DND-41 (cell line): ENCODE measurements around the gene SEC16B.

ENCODE experiments used
- ATAC-seq: fragments of 200-7000 bp; cut with Tn5 transposase; 3 replicates; pipeline ENCODE4 v1.9.1; 2021; ENCODE audit warnings: low read depth; ENCODE audit not compliant: insufficient read depth
- DNase-seq: peaks from one replicate; pipeline ENCODE4 v3.0.0-alpha.2; 2020
- H2AFZ ChIP-seq: 2 replicates; pipeline ENCODE4 v1.6.0; 2012; ENCODE audit warnings: low read depth, low read length
- H3K27ac ChIP-seq: 2 replicates; pipeline ENCODE4 v1.5.1; 2012; ENCODE audit warnings: low read length, inconsistent platforms
- H3K27me3 ChIP-seq: fragments of 200-600 bp; sonication (generic); 2 replicates; pipeline ENCODE4 v1.6.0; 2012; ENCODE audit warnings: low read length, mild to moderate bottlenecking, inconsistent platforms; ENCODE audit not compliant: insufficient read depth, poor library complexity
- H3K36me3 ChIP-seq: 2 replicates; pipeline ENCODE4 v1.5.1; 2012; ENCODE audit warnings: low read length, inconsistent platforms; ENCODE audit not compliant: insufficient read depth
- H3K4me1 ChIP-seq: 2 replicates; pipeline ENCODE4 v1.5.1; 2012; ENCODE audit warnings: mild to moderate bottlenecking, low read length; ENCODE audit not compliant: insufficient read depth
- H3K4me2 ChIP-seq: 2 replicates; pipeline ENCODE4 v1.6.0; 2012; ENCODE audit warnings: mild to moderate bottlenecking, moderate library complexity, low read length, inconsistent platforms; ENCODE audit not compliant: insufficient read depth
- H3K4me3 ChIP-seq, 2 experiments: fragments of 200-600 bp in 1 of 2; shearing (Covaris generic) in 1 of 2; 2 replicates each; pipeline ENCODE4 v1.5.1; 2012 to 2016; ENCODE audit warnings: inconsistent platforms in 2 of 2, low read length in 2 of 2, mild to moderate bottlenecking in 2 of 2, low read depth in 1 of 2, moderate library complexity in 1 of 2
- H3K79me2 ChIP-seq: 2 replicates; pipeline ENCODE4 v1.6.0; 2012; ENCODE audit warnings: low read length, inconsistent platforms; ENCODE audit not compliant: insufficient read depth
- H3K9ac ChIP-seq: 2 replicates; pipeline ENCODE4 v1.6.0; 2012; ENCODE audit warnings: low read depth, mild to moderate bottlenecking, inconsistent platforms, low read length, moderate library complexity
- H3K9me3 ChIP-seq: 2 replicates; pipeline ENCODE4 v1.5.1; 2012; ENCODE audit warnings: low read length, moderate library complexity, mild to moderate bottlenecking, inconsistent platforms; ENCODE audit not compliant: insufficient read depth, severe bottlenecking
- H4K20me1 ChIP-seq: 2 replicates; pipeline ENCODE4 v1.6.0; 2012; ENCODE audit warnings: low read length; ENCODE audit not compliant: insufficient read depth
- CTCF ChIP-seq: IDR thresholded peaks from 2 replicates; pipeline ENCODE4 v1.5.1; 2012; ENCODE audit warnings: borderline replicate concordance, low read length, moderate library complexity, mild to moderate bottlenecking; ENCODE audit not compliant: poor library complexity, severe bottlenecking; ENCODE audit errors: extremely low read depth
- EZH2 ChIP-seq: IDR thresholded peaks from 3 replicates; pipeline ENCODE4 v1.6.1; 2012; ENCODE audit warnings: borderline replicate concordance, low read depth, mild to moderate bottlenecking, moderate library complexity, low read length, inconsistent platforms; ENCODE audit not compliant: severe bottlenecking

The SEC16B gene

GRCh38 chr1:177925006-177925405 is 44.9 kb downstream of the SEC16B start:
- H3K4me3 ChIP-seq, result no peak overlapping the region
- H3K9me3 ChIP-seq, result no peaks in the 10 kb centered on the region
- TF ChIP-seq CTCF (no peak), EZH2 (no peak)
- no peak overlapping the region for H3K4me2 ChIP-seq
- H3K79me2 ChIP-seq, result no peaks in the 10 kb centered on the region
- H2AFZ ChIP-seq, result no peak overlapping the region
- H4K20me1 ChIP-seq, result no peaks in the 10 kb centered on the region
- H3K36me3 ChIP-seq, result no peaks in the 10 kb centered on the region
- no peaks in the 10 kb centered on the region for H3K4me1 ChIP-seq
- DNase-seq (no peak), ATAC-seq (no peak)
- H3K27ac ChIP-seq, result no peak overlapping the region
- H3K9ac ChIP-seq, result no peak overlapping the region
- peaks cover 10% of the 10 kb centered on the region for H3K27me3 ChIP-seq

- no peak overlapping the region for H3K27ac ChIP-seq
- no peaks in the 10 kb centered on the region for H3K4me1 ChIP-seq
- H3K9me3 ChIP-seq, result no peaks in the 10 kb centered on the region
- no peak overlapping the region for H2AFZ ChIP-seq
- no peaks in the 10 kb centered on the region for H3K36me3 ChIP-seq
- no peaks in the 10 kb centered on the region for H3K79me2 ChIP-seq
- DNase-seq (no peak), ATAC-seq (no peak)
- no peak overlapping the region for H3K4me2 ChIP-seq
- peaks cover 11% of the 10 kb centered on the region for H3K27me3 ChIP-seq
- no peak overlapping the region for H3K4me3 ChIP-seq
- H4K20me1 ChIP-seq, result no peaks in the 10 kb centered on the region
- no peak overlapping the region for H3K9ac ChIP-seq
- TF ChIP-seq CTCF (no peak), EZH2 (no peak)
Observed at GRCh38 chr1:177923441-177923840, 46.4 kb downstream of the SEC16B start.

GRCh38 chr1:177922209-177922608 is 47.6 kb downstream of the SEC16B start:
- no peak overlapping the region for H3K4me2 ChIP-seq
- H2AFZ ChIP-seq, result no peak overlapping the region
- no peak overlapping the region for H3K4me3 ChIP-seq
- H3K27me3 ChIP-seq, result peaks cover 13% of the 10 kb centered on the region
- H3K27ac ChIP-seq, result no peak overlapping the region
- no peak overlapping the region for H3K9ac ChIP-seq
- ATAC-seq (peak; percentile 44; the same call in 1 of the 3 replicates), DNase-seq (no peak)
- no peaks in the 10 kb centered on the region for H3K36me3 ChIP-seq
- H4K20me1 ChIP-seq, result no peaks in the 10 kb centered on the region
- no peaks in the 10 kb centered on the region for H3K9me3 ChIP-seq
- H3K79me2 ChIP-seq, result no peaks in the 10 kb centered on the region
- H3K4me1 ChIP-seq, result no peaks in the 10 kb centered on the region
- TF ChIP-seq EZH2 (no peak), CTCF (peak; percentile 18)

- Histone ChIP-seq H3K36me3 (no peaks in the 10 kb centered on the region), H3K4me1 (no peaks in the 10 kb centered on the region), H3K27ac (no peak overlapping the region), H3K27me3 (peaks cover 13% of the 10 kb centered on the region), H2AFZ (no peak overlapping the region), H3K4me3 (no peak overlapping the region), H3K79me2 (no peaks in the 10 kb centered on the region), H3K9me3 (no peaks in the 10 kb centered on the region), H4K20me1 (no peaks in the 10 kb centered on the region), H3K4me2 (no peak overlapping the region), H3K9ac (no peak overlapping the region)
- TF ChIP-seq EZH2, result no peak
- no peak for TF ChIP-seq CTCF
- ATAC-seq (no peak), DNase-seq (no peak)
Observed at GRCh38 chr1:177921590-177921989, 48.3 kb downstream of the SEC16B start.
